Activated CD4-positive, alpha-beta T cell treated with anti-CD3 and anti-CD28 coated beads, Interleukin-2, amount 10 ng/mL, durations not matched to agents 7 days and 5 days (primary cell): ENCODE data around the gene CFAP299. TPM values are rescaled to one million over a fixed set of nuclear protein-coding genes. Genes with fewer than 3 reads are reported as not detected.
A peak's percentile ranks its signal among the peaks of the same experiment; 100 is the strongest.

Source experiments
- CTCF ChIA-PET: fragments of 350-600 bp; sonication (Branson Sonifier 250); formaldehyde crosslinking; loops from one replicate; lab custom pipeline; 2021; ENCODE audit warnings: antibody characterized with exemption; lab: Charles Lee
- POLR2A ChIA-PET: fragments of 350-600 bp; sonication (Branson Sonifier 250); formaldehyde crosslinking; loops from one replicate; lab custom pipeline; 2021; ENCODE audit warnings: antibody characterized with exemption; lab: Charles Lee
- DNase-seq: peaks from one replicate; pipeline ENCODE4 v3.0.0-alpha.2; 2020
- H3K27ac Mint-ChIP-seq: one replicate; pipeline ENCODE4 v1.8.0; 2021; ENCODE audit warnings: mild to moderate bottlenecking, moderate library complexity, mixed read lengths
- H3K27me3 Mint-ChIP-seq: one replicate; pipeline ENCODE4 v1.8.0; 2021; ENCODE audit warnings: mixed read lengths
- H3K36me3 Mint-ChIP-seq: one replicate; pipeline ENCODE4 v1.8.0; 2021; ENCODE audit warnings: low read depth, mixed read lengths
- H3K4me1 Mint-ChIP-seq: one replicate; pipeline ENCODE4 v1.8.0; 2021; ENCODE audit warnings: mixed read lengths
- H3K4me3 Mint-ChIP-seq: one replicate; pipeline ENCODE4 v1.8.0; 2021; ENCODE audit warnings: mild to moderate bottlenecking, moderate library complexity, mixed read lengths
- H3K9me3 Mint-ChIP-seq: one replicate; pipeline ENCODE4 v1.8.0; 2021; ENCODE audit warnings: mixed read lengths
- total RNA-seq, 2 experiments: library from RNA; stranded (reverse); gene quantifications; one replicate each; pipeline ENCODE4 v1.2.3, GENCODE V29; 2021

Gene CFAP299
- total RNA-seq, 2 experiments from 2014 or later: not detected

DNA sequence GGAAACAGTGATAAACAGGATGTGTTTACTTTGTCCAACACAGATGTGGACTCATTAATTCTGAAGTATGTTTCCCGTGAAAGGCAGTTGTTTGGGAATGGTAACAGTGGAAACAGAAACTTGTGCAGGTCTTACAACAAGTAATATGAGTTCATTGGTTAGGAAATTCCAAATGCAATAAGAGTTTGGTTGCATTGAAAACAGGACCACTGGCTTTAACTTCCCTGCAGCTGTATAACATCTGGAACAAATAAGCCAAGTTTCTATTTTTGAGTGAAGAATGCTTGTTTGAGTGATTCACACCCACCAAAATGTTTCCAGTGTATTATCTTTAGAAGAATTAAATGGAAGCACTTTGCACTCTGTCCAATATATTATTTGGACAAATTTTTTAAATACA is 612.6 kb downstream of the CFAP299 start:
- ChIA-PET CTCF (no interaction called here), POLR2A (no interaction called here)
- H3K9me3 Mint-ChIP-seq: no peaks in the 10 kb centered on the region
- H3K4me3 Mint-ChIP-seq: no peak overlapping the region
- no peak overlapping the region for H3K27ac Mint-ChIP-seq
- H3K36me3 Mint-ChIP-seq: no peaks in the 10 kb centered on the region
- H3K4me1 Mint-ChIP-seq: no peaks in the 10 kb centered on the region
- no peaks in the 10 kb centered on the region for H3K27me3 Mint-ChIP-seq
- no peak for DNase-seq

DNA sequence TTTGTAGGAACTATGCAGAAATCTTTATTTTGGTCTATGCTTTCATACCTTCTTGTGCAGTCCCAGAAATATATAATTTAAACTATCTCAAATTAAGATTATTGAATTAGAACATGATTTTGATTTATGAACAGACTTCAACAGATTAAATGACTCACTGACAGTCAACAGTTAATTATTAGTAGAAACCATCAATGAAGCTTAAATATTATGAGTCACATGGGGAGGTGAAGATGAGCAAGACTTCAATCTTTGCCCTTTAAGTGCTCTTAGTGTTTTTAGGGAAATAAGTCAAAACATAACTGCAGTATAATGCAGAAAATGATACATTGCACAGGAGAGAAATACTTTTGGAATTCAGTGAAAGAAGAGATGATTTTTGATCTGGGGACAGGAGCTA is 613.5 kb downstream of the CFAP299 start:
- H3K4me3 Mint-ChIP-seq: no peak overlapping the region
- ChIA-PET POLR2A (no interaction called here), CTCF (no interaction called here)
- no peaks in the 10 kb centered on the region for H3K27me3 Mint-ChIP-seq
- H3K4me1 Mint-ChIP-seq: no peaks in the 10 kb centered on the region
- no peak overlapping the region for H3K27ac Mint-ChIP-seq
- DNase-seq: no peak
- H3K9me3 Mint-ChIP-seq: no peaks in the 10 kb centered on the region
- no peaks in the 10 kb centered on the region for H3K36me3 Mint-ChIP-seq

DNA sequence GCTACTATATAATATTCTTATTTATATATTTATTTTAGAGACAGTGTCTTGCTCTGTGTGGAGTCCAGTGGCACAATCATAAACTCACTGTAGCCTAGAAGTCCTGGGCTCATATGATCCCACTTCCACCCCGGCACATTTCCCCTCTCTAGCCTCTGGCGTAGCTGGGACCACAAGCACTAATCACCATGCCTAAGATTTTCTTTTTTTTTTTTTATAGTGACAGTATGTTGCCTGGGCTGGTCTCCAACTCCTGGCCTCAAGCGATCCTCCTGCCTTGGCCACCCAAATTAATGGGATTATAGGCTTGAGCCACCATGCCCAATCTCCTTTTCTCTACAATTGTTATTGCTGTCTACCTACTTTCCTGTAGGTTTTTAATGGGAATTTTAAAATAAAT is 620.9 kb downstream of the CFAP299 start:
- Mint-ChIP-seq H3K4me3 (no peak overlapping the region), H3K4me1 (no peaks in the 10 kb centered on the region), H3K9me3 (no peaks in the 10 kb centered on the region), H3K27ac (no peak overlapping the region), H3K27me3 (no peaks in the 10 kb centered on the region), H3K36me3 (no peaks in the 10 kb centered on the region)
- CTCF ChIA-PET: interaction anchor here (0.6 to 1.7 kb wide), 2 partner anchors 10 to 715 kb away, joined by 3 to 4 read pairs; no protein-coding TSS in a partner anchor
- POLR2A ChIA-PET: no interaction called here
- DNase-seq: no peak

DNA sequence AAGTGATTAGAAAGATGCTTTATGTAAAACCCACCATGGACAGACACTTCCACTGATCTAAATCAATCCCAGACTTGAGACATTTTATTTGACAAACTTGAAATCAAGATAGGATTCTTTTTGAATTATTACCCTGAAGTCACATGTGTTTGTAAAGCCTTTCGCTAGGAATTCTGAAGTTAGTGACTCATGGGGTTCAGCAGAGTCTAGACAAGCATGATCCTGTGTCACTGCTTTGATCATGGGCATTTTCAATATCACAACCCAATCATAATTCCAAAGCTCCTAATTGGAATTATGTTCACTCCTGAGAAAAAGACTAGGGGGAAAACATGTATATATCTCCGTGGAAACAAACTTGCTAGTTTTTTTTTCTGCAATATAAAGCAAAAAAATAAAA is 627.5 kb downstream of the CFAP299 start:
- ChIA-PET POLR2A (no interaction called here), CTCF (interaction anchor here (0.7 kb wide), 1 partner anchor 71 kb away, joined by 5 read pairs; no protein-coding TSS in a partner anchor)
- H3K36me3 Mint-ChIP-seq: no peaks in the 10 kb centered on the region
- H3K4me3 Mint-ChIP-seq: no peak overlapping the region
- DNase-seq: no peak
- no peaks in the 10 kb centered on the region for H3K9me3 Mint-ChIP-seq
- H3K27me3 Mint-ChIP-seq: no peaks in the 10 kb centered on the region
- no peaks in the 10 kb centered on the region for H3K4me1 Mint-ChIP-seq
- no peak overlapping the region for H3K27ac Mint-ChIP-seq

DNA sequence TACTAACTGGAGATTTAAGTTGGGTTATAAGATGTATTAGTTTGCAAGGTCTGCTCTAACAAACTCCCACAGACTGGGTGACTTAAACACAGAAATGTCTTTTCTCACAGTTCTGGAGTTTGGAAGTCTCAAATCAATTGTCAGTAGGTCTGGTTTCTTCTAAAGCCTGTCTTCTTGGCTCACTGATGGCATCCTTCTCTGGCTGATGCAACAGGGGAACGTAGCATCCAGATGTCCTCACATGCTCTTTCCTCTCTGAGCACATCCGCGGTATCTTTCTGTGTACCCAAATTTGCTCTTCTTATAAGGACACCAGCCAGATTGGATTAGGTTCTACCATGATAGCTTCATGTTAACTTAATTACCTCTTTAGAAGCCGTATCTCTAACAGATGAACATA is 631.8 kb downstream of the CFAP299 start:
- CTCF ChIA-PET: no interaction called here
- Mint-ChIP-seq H3K36me3 (no peaks in the 10 kb centered on the region), H3K4me1 (no peaks in the 10 kb centered on the region)

DNA sequence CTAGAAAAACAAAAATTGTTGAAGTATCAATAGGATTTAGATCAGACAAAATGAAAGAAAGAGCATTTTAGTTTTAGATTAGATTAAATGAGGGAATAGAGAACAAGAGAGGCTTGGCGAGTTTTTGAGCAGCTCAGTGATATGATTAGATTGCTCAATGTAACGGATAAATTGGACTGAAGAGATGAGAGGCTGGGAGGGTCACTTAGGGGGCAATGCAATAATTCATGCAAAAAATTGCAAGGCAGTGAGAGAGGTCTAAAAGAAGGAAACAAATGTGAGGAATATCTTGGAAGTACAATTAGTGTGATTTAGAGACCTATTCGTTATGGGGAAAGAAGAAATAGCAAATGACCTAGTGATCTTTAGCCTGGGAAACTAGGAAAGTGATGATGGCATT is 644.7 kb downstream of the CFAP299 start:
- Mint-ChIP-seq H3K4me1 (no peaks in the 10 kb centered on the region), H3K36me3 (no peaks in the 10 kb centered on the region), H3K4me3 (no peak overlapping the region), H3K9me3 (no peaks in the 10 kb centered on the region), H3K27me3 (peaks cover 3% of the 10 kb centered on the region), H3K27ac (no peak overlapping the region)
- no peak for DNase-seq
- POLR2A ChIA-PET: no interaction called here
- CTCF ChIA-PET: no interaction called here

More for the DNA sequence above, 631.8 kb downstream of the CFAP299 start:
- DNase-seq: no peak
- no peaks in the 10 kb centered on the region for H3K9me3 Mint-ChIP-seq
- POLR2A ChIA-PET: no interaction called here
- H3K4me3 Mint-ChIP-seq: no peak overlapping the region
- H3K27me3 Mint-ChIP-seq: no peaks in the 10 kb centered on the region
- no peak overlapping the region for H3K27ac Mint-ChIP-seq

DNA sequence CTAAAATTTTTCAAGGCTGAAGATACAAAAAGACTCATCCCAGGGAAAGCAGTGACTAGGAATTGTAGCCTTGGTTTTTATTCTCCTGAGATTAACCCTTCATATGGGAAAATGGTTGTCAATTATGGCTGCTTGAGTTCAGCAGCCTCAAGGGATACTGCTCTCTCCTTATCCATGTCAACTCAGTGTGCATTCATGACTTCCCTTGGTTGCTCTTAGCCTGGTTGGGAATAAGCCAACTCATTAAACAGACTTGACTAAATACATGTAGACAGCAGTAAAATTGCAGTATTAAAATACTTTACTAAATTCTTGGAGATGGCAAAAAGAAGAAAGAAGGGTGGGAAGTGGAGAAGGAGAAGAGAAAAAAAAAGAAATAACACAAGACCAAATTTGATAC is 650.5 kb downstream of the CFAP299 start:
- no peak overlapping the region for H3K4me3 Mint-ChIP-seq
- H3K27me3 Mint-ChIP-seq: no peaks in the 10 kb centered on the region
- no peak for DNase-seq
- no peaks in the 10 kb centered on the region for H3K4me1 Mint-ChIP-seq
- H3K27ac Mint-ChIP-seq: no peak overlapping the region
- no peaks in the 10 kb centered on the region for H3K36me3 Mint-ChIP-seq
- H3K9me3 Mint-ChIP-seq: no peaks in the 10 kb centered on the region
- POLR2A ChIA-PET: no interaction called here
- CTCF ChIA-PET: no interaction called here

DNA sequence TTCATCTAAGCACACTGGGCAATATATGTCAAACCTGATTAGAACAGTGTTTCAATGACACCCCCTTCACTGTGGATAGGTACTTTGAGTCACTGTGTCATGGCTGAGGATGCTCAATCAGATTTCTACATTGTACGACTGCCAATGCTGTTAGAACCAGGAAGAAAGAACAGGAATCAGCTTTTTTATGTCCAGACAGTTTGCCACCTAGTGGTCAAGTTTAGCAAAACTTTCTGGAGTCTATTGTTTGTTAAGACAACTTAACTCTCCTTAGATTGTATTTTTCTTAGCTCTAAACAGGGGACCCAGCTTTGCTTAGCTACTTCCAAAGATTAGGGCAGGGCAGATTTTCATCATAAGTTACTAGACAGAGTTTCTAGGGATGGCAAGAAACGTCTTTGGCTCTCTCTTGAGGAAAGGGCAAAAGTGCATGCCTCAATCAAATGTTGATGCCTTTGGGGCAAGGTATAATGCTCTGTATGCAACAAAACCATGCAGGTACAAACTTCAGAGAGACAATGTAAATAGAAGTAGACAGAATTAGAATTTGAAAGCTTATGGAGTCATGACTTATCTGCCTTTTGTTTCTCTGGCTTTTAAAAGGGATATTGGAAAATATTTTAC is 654.5 kb downstream of the CFAP299 start:
- Mint-ChIP-seq H3K9me3 (no peaks in the 10 kb centered on the region), H3K4me3 (no peak overlapping the region), H3K4me1 (no peaks in the 10 kb centered on the region), H3K27me3 (no peaks in the 10 kb centered on the region), H3K36me3 (no peaks in the 10 kb centered on the region), H3K27ac (no peak overlapping the region)
- ChIA-PET CTCF (no interaction called here), POLR2A (no interaction called here)
- DNase-seq: peak; percentile 39

DNA sequence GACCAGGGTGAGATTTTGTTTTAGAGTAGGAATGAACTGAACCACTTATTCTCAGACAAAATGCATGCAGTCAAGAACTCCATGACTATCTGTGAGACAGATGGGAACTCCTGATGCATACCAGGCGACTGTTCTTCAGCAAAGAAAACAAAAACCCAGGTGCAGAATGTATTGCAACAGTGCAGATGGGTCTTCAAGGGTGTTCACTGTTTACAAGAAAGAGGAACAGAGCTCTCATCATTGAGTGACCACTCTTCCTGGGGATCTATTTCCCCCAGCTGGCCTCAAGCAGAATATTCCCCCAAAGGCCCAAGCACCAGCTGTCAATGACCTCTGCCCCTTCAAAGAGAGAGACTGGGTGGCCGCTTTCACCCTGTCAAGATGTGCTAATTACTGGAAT is 655.3 kb downstream of the CFAP299 start:
- H3K27me3 Mint-ChIP-seq: no peaks in the 10 kb centered on the region
- no peaks in the 10 kb centered on the region for H3K36me3 Mint-ChIP-seq
- no peak overlapping the region for H3K4me3 Mint-ChIP-seq
- DNase-seq: no peak
- no peaks in the 10 kb centered on the region for H3K4me1 Mint-ChIP-seq
- H3K27ac Mint-ChIP-seq: no peak overlapping the region
- H3K9me3 Mint-ChIP-seq: no peaks in the 10 kb centered on the region
- CTCF ChIA-PET: no interaction called here
- POLR2A ChIA-PET: no interaction called here

DNA sequence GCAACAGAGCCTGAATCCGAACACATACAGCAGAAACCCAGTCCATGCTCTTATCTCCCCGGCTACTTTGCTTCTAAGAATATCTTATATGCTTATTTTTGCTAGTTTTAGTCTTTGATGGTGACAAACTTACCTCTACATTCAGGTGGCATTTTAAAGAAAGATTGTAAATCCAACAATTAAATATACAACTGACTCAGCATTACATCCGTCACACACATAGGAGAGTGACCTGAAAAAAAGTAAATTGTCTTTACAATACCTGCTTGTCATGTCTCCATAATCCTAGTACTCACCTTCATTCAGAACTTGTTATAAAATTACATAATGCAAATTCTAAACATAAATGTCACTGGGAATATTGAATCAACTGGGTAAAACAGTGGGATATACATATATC is 664.4 kb downstream of the CFAP299 start:
- CTCF ChIA-PET: no interaction called here
- Mint-ChIP-seq H3K27ac (no peak overlapping the region), H3K27me3 (peaks cover 8% of the 10 kb centered on the region), H3K4me1 (no peaks in the 10 kb centered on the region), H3K36me3 (no peaks in the 10 kb centered on the region), H3K9me3 (no peaks in the 10 kb centered on the region), H3K4me3 (no peak overlapping the region)
- no peak for DNase-seq
- POLR2A ChIA-PET: no interaction called here

DNA sequence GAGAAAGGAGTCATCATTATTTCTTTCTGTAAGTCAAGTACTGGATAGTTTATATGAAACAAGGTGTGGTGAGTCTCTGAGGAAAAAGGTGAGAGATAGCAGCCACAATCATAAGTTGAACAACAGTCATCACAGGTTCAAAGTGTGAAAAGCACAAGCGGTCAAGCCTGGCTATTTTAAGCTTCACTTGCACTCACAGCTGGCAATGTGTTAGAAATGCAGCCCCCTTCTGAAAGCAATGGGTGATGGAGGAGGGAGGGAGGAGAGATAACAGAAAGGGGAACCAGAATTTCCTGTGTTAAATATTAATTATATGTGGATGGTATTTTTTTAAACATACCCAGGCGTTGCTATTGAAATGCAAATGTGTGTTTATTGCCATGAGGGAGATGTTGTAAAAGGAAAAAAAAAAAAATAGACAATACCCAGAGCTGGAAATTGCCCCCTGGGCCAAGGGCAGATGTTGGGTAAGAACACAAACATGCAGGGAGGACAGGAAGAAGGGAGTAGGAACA is 668.1 kb downstream of the CFAP299 start:
- Mint-ChIP-seq H3K36me3 (no peaks in the 10 kb centered on the region), H3K27ac (no peak overlapping the region), H3K4me3 (no peak overlapping the region), H3K9me3 (peaks cover 5% of the 10 kb centered on the region), H3K27me3 (peaks cover 11% of the 10 kb centered on the region), H3K4me1 (no peaks in the 10 kb centered on the region)
- POLR2A ChIA-PET: no interaction called here
- DNase-seq: no peak
- CTCF ChIA-PET: interaction anchor here (0.6 kb wide), 1 partner anchor 12 kb away, joined by 3 read pairs; no protein-coding TSS in a partner anchor

DNA sequence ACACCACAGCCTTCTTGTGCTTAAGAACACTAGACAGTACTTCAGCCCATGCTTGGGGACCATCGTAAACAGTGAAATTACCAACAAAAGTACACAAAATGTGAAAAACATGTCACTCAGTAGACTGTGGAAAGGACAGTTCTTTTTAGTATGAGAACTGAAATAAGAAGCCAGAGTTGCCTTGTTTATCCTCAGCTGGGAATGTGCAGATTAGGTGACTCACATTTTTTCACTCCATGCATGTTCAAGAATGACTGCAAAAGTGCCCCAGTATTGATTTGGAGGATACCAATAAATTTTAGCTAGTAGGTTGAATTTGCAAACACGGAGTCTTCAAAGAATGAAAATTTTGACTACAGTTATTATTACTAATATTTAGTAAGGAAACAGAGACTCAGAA is 671.9 kb downstream of the CFAP299 start:
- Mint-ChIP-seq H3K36me3 (no peaks in the 10 kb centered on the region), H3K27me3 (peaks cover 11% of the 10 kb centered on the region), H3K27ac (no peak overlapping the region), H3K4me3 (no peak overlapping the region), H3K9me3 (peaks cover 7% of the 10 kb centered on the region), H3K4me1 (no peaks in the 10 kb centered on the region)
- ChIA-PET CTCF (no interaction called here), POLR2A (no interaction called here)
- DNase-seq: no peak
